DMS153 treated with DMSO at 0.1 percent for 48 hours (cell line): ENCODE measurements around the gene PLCB4.

Source experiments
- DNase-seq: peaks from one replicate; lab custom pipeline; 2025; ENCODE audit not compliant: unreplicated experiment; lab: John Stamatoyannopoulos, UW

The PLCB4 gene

GRCh38 chr20:9100691-9101090 lies 31.8 kb downstream of the PLCB4 start:
- DNase-seq: no peak

GRCh38 chr20:9102456-9102855 lies 33.6 kb downstream of the PLCB4 start:
- DNase-seq: no peak

- no peak for DNase-seq
These were observed 35.1 kb downstream of the PLCB4 start for GRCh38 chr20:9103955-9104354.

GRCh38 chr20:9108260-9108659 lies 39.4 kb downstream of the PLCB4 start:
- DNase-seq: no peak

- DNase-seq: no peak
These were observed 40.7 kb downstream of the PLCB4 start for GRCh38 chr20:9109566-9109965.

- no peak for DNase-seq
These were observed 41.5 kb downstream of the PLCB4 start for GRCh38 chr20:9110365-9110764.

GRCh38 chr20:9110916-9111432 lies 42.1 kb downstream of the PLCB4 start:
- no peak for DNase-seq

- no peak for DNase-seq
These were observed 43.9 kb downstream of the PLCB4 start for GRCh38 chr20:9112541-9113515.

- DNase-seq: no peak
These were observed 45.8 kb downstream of the PLCB4 start for GRCh38 chr20:9114709-9115108.

GRCh38 chr20:9117548-9117947 lies 48.7 kb downstream of the PLCB4 start:
- no peak for DNase-seq

- DNase-seq: no peak
These were observed 50.9 kb downstream of the PLCB4 start for GRCh38 chr20:9119776-9120175.

- DNase-seq: no peak
These were observed 52.3 kb downstream of the PLCB4 start for GRCh38 chr20:9121211-9121610.

- DNase-seq: no peak
These were observed 53.7 kb downstream of the PLCB4 start for GRCh38 chr20:9122571-9122970.

GRCh38 chr20:9126527-9126926 lies 57.6 kb downstream of the PLCB4 start:
- no peak for DNase-seq

- DNase-seq: no peak
These were observed 59.7 kb downstream of the PLCB4 start for GRCh38 chr20:9128568-9128967.

- no peak for DNase-seq
These were observed 60.9 kb downstream of the PLCB4 start for GRCh38 chr20:9129756-9130155.

- no peak for DNase-seq
These were observed 61.6 kb downstream of the PLCB4 start for GRCh38 chr20:9130521-9130920.

GRCh38 chr20:9131841-9132240 lies 63.0 kb downstream of the PLCB4 start:
- no peak for DNase-seq

GRCh38 chr20:9134346-9134745 lies 65.5 kb downstream of the PLCB4 start:
- DNase-seq: no peak

- DNase-seq: no peak
These were observed 67.2 kb downstream of the PLCB4 start for GRCh38 chr20:9136114-9136513.

- no peak for DNase-seq
These were observed 68.1 kb downstream of the PLCB4 start for GRCh38 chr20:9137001-9137400.

GRCh38 chr20:9139106-9139833 lies 70.4 kb downstream of the PLCB4 start:
- DNase-seq: no peak
